Sigmoid colon (tissue), 7 donors: Measurements from ENCODE around the gene MAP1LC3A. TPM values are rescaled to one million over a fixed set of nuclear protein-coding genes. Genes with fewer than 3 reads are reported as not detected.

Experiments
- DNase-seq: peaks from one replicate; pipeline ENCODE4 v3.0.0-alpha.2; 2019
- H3K27ac ChIP-seq, 4 donors: fragments of 200-600 bp; sonication (generic); one replicate each; pipeline ENCODE4 v1.5.1; 2016 to 2019; ENCODE audit warnings: mild to moderate bottlenecking in 1 of 4
- H3K27me3 ChIP-seq, 3 donors: fragments of 200-600 bp; sonication (generic); one replicate each; pipeline ENCODE4 v1.5.1; 2019; ENCODE audit warnings: mild to moderate bottlenecking in 1 of 3
- H3K36me3 ChIP-seq, 4 donors: fragments of 200-600 bp; sonication (generic); one replicate each; pipeline ENCODE4 v1.5.1; 2016 to 2019
- H3K4me1 ChIP-seq, 4 donors: fragments of 200-600 bp; sonication (generic); one replicate each; pipeline ENCODE4 v1.5.1; 2017 to 2019
- H3K4me3 ChIP-seq, 4 donors: fragments of 200-600 bp; sonication (generic); one replicate each; pipeline ENCODE4 v1.5.1; 2017 to 2019; ENCODE audit warnings: mild to moderate bottlenecking in 2 of 4, moderate library complexity in 1 of 4
- H3K9me3 ChIP-seq, 4 donors: fragments of 200-600 bp in 3 of 4; sonication (generic) in 3 of 4; one replicate each; pipeline versions ENCODE4 v1.5.1 to v1.6.1; 2013 to 2019
- EP300 ChIP-seq, 4 donors: sonication (generic); formaldehyde crosslinking; IDR thresholded peaks; one replicate each; pipeline ENCODE4 v1.6.1; 2017; ENCODE audit warnings: antibody characterized with exemption in 4 of 4
- POLR2A ChIP-seq, 2 donors: fragments of 450-650 bp; IDR thresholded peaks; one replicate each; pipeline ENCODE4 v1.6.1; 2016; ENCODE audit warnings: antibody characterized with exemption in 2 of 2, mild to moderate bottlenecking in 2 of 2, moderate library complexity in 2 of 2
- POLR2AphosphoS5 ChIP-seq, 4 donors: sonication (generic); formaldehyde crosslinking; IDR thresholded peaks; one replicate each; pipeline ENCODE4 v1.6.1; 2017; ENCODE audit warnings: antibody characterized with exemption in 4 of 4
- WGBS, 2 donors: extraction: QIAGEN DNeasy Blood & Tissue Kit; methylation state at CpG; one replicate each; pipeline ENCODE4 v1.1.7; 2013; 5-methylcytosine and 5-hydroxymethylcytosine counted together
- intact Hi-C: fragments of 100-400 bp; cut with DNase I; formaldehyde crosslinking; loops from one replicate; pipeline ENCODE4 v1.15.1; 2023
- polyA plus RNA-seq, 3 donors: library from polyadenylated mRNA; stranded (reverse); fragments of 200-250 nt; gene quantifications; one replicate each; pipeline ENCODE4 v1.2.3, GENCODE V29; 2013
- total RNA-seq, 4 donors: library from RNA; depleted of rRNA; stranded (reverse); fragments of >200 nt; gene quantifications; one replicate each; pipeline ENCODE4 v1.1.0, GENCODE V29; 2016
- TF ChIP-seq, protein P1 (sequence below), 4 experiments: fragments of 450-650 bp in 3 of 4; fragments of 200-600 bp in 1 of 4; IDR thresholded peaks; one replicate each; pipeline ENCODE4 v1.5.1; 2016 to 2019; ENCODE audit warnings: antibody characterized with exemption in 4 of 4, mild to moderate bottlenecking in 3 of 4, moderate library complexity in 2 of 4
- donor health status: healthy with polysubstance abuse.
- donor health status: Bipolar disorder and iron deficiency.
- donor health status: healthy.

The MAP1LC3A gene
- total and polyA plus RNA-seq, 7 donors = 45.5 to 88.1 (median 51.0) TPM

DNA sequence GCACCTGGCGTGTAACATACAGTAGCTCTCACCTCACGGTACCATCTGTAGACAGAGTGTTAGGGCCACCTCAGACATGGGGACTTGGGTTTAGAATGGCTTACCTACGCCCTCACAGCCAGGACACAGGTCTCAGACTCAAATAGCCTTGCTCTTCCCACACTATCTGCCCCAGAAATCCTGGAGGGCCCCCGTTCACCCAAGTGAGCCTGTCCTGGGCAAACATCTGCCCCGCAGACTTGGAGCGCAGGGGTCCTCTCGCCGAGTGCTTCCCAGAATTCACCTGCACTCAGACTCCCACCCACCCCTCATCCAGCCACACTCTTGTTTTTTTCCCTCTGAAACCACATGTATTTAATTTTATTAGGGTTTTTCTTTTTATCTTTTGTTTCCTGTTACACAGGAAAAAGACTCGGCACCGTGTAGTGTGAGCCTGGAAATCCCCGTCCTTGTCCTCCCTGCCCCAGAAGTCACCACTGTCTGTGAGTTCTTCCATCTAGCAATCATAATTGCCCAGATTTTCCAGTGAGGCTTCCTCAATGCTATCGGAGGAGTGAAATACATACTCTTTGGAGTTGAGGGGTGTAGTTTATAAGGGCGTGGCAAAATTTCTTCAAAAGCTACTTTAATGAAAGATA, 17.1 kb upstream of the MAP1LC3A start:
- Histone ChIP-seq H3K36me3 (peaks cover 8 to 62% (median 37%) of the 10 kb centered on the region in 4 donors), H3K9me3 (no peaks in the 10 kb centered on the region), H3K4me1 (peaks cover 0 to 7% (median 3%) of the 10 kb centered on the region in 4 donors), H3K27me3 (no peaks in the 10 kb centered on the region), H3K27ac (no peak overlapping the region), H3K4me3 (no peak overlapping the region)
- 75 to 81% methylated on average over 13 of the region's 13 CpGs for WGBS, 2 donors
- no peak for DNase-seq
- intact Hi-C loops = loop anchor here (5.0 kb wide), 1 partner anchor 166 kb away; no protein-coding TSS in a partner anchor
- no peak for TF ChIP-seq EP300 (IDR thresholded peaks at IDR 0.05)
- no peak for TF ChIP-seq POLR2AphosphoS5 (IDR thresholded peaks at IDR 0.05)
- TF ChIP-seq POLR2A (IDR thresholded peaks at IDR 0.05) = no peak
- TF ChIP-seq, protein P1, sequence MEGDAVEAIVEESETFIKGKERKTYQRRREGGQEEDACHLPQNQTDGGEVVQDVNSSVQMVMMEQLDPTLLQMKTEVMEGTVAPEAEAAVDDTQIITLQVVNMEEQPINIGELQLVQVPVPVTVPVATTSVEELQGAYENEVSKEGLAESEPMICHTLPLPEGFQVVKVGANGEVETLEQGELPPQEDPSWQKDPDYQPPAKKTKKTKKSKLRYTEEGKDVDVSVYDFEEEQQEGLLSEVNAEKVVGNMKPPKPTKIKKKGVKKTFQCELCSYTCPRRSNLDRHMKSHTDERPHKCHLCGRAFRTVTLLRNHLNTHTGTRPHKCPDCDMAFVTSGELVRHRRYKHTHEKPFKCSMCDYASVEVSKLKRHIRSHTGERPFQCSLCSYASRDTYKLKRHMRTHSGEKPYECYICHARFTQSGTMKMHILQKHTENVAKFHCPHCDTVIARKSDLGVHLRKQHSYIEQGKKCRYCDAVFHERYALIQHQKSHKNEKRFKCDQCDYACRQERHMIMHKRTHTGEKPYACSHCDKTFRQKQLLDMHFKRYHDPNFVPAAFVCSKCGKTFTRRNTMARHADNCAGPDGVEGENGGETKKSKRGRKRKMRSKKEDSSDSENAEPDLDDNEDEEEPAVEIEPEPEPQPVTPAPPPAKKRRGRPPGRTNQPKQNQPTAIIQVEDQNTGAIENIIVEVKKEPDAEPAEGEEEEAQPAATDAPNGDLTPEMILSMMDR (IDR thresholded peaks at IDR 0.05) = no peak

DNA sequence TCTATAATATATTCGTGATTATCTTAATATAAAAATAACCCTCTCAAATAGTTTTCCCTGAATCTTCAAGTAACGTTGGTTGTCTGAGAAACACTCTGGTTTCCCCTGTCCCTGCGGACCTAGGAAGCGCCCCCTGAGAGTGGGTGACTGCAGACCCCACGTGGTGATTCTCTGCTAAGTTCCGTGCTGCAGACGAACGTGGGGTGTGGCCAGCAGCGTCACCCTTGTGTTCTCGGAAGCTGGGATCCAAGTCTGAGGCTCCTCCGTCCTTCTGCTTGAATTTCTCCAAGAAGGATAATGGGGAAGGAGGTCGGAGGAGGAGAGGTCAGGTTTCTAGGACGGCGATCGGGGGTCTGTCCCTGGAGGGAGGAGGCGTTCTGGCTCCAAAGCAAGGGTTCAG, 16.6 kb upstream of the MAP1LC3A start:
- no peak for DNase-seq
- no peak overlapping the region for H3K27ac ChIP-seq
- H3K27me3 ChIP-seq = no peaks in the 10 kb centered on the region
- H3K9me3 ChIP-seq = no peaks in the 10 kb centered on the region
- no peak for TF ChIP-seq POLR2AphosphoS5 (IDR thresholded peaks at IDR 0.05)
- TF ChIP-seq EP300 (IDR thresholded peaks at IDR 0.05) = no peak
- TF ChIP-seq, protein P1 (IDR thresholded peaks at IDR 0.05) = no peak
- no peak for TF ChIP-seq POLR2A (IDR thresholded peaks at IDR 0.05)
- intact Hi-C loops = loop anchor here (5.0 kb wide), 1 partner anchor 165 kb away; no protein-coding TSS in a partner anchor
- peaks cover 7 to 57% (median 34%) of the 10 kb centered on the region in 4 donors for H3K36me3 ChIP-seq
- peaks cover 0 to 7% (median 3%) of the 10 kb centered on the region in 4 donors for H3K4me1 ChIP-seq
- no peak overlapping the region for H3K4me3 ChIP-seq
- 84 to 88% methylated on average over 16 of the region's 16 CpGs for WGBS, 2 donors

DNA sequence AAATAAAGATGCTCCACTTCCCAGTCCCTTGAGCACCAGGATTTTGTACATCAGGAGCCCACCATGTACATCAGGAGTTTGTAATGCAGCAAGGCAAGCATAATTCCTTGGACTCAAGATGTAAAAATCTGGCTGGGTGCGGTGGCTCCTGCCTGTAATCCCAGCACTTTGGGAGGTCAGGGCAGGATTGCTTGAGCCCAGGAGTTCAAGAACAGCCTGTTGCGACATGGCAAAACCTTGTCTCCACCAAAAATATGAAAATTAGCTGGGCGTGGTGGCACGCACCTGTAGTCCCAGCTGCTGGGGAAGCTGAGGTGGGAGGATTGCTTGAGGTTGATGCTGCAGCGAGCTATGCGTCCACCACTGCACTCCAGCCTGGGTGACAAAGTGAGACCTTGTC, 16.1 kb upstream of the MAP1LC3A start:
- no peaks in the 10 kb centered on the region for H3K9me3 ChIP-seq
- intact Hi-C loops = loop anchor here (5.0 kb wide), 1 partner anchor 165 kb away; no protein-coding TSS in a partner anchor
- no peak for DNase-seq
- no peaks in the 10 kb centered on the region for H3K27me3 ChIP-seq
- no peak overlapping the region for H3K4me3 ChIP-seq
- 91 to 92% methylated on average over 6 of the region's 6 CpGs for WGBS, 2 donors
- TF ChIP-seq, protein P1 (IDR thresholded peaks at IDR 0.05) = no peak
- no peak for TF ChIP-seq POLR2AphosphoS5 (IDR thresholded peaks at IDR 0.05)
- no peak for TF ChIP-seq EP300 (IDR thresholded peaks at IDR 0.05)
- no peak for TF ChIP-seq POLR2A (IDR thresholded peaks at IDR 0.05)
- peaks cover 0 to 7% (median 3%) of the 10 kb centered on the region in 4 donors for H3K4me1 ChIP-seq
- H3K27ac ChIP-seq = no peak overlapping the region
- H3K36me3 ChIP-seq = peaks cover 2 to 52% (median 29%) of the 10 kb centered on the region in 4 donors

DNA sequence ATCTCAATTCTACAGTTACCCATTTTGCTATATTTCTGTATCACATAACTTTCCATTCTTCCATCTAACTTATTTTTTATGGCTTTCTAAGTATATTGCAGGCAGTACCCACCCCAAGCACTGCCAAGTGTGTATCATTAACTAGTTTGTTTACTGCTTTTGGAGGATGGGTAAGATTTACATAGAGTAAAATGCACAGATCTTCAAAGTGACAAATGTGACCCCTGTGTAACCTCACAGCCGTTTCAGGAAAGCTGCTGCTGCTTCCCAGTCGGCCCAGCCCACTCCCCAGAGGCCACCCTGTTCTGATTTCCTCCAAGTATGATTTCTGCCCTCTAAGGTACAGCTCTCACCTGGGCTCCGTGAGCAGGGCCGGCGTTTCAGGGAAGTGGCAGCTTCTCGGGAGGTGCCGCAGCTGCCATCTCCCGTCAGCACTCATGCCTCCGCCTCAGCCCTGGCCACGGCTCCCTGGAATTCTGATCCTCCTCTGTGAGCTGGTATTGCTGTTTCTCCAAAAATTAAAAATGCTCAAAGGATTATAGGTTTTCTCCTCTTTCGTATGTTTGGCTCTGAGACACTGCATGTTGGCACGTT, 15.0 kb upstream of the MAP1LC3A start:
- Histone ChIP-seq H3K36me3 (peaks cover 0 to 41% (median 26%) of the 10 kb centered on the region in 4 donors), H3K4me3 (no peak overlapping the region), H3K27me3 (no peaks in the 10 kb centered on the region), H3K27ac (no peak overlapping the region), H3K9me3 (no peaks in the 10 kb centered on the region), H3K4me1 (peaks cover 0 to 7% (median 3%) of the 10 kb centered on the region in 4 donors)
- DNase-seq = no peak
- TF ChIP-seq, protein P1 (IDR thresholded peaks at IDR 0.05) = no peak
- no peak for TF ChIP-seq POLR2AphosphoS5 (IDR thresholded peaks at IDR 0.05)
- no peak for TF ChIP-seq EP300 (IDR thresholded peaks at IDR 0.05)
- TF ChIP-seq POLR2A (IDR thresholded peaks at IDR 0.05) = no peak
- intact Hi-C loops = loop anchor here (5.0 kb wide), 1 partner anchor 164 kb away; no protein-coding TSS in a partner anchor
- WGBS, 2 donors = 21 to 64% methylated on average over 12 of the region's 12 CpGs
